A673 (cell line): Measurements from ENCODE around the gene SYT8.

Source experiments
- CTCF ChIP-seq: fragments of 300-800, 200-600 bp; sonication (generic); conservative IDR thresholded peaks from 2 replicates; pipeline ENCODE4 v1.5.1; 2017; ENCODE audit warnings: low read depth, mild to moderate bottlenecking, antibody characterized with exemption, low read length, moderate library complexity, mixed read lengths
- EZH2 ChIP-seq: fragments of 200-600 bp; sonication (generic); IDR thresholded peaks from 2 replicates; pipeline ENCODE4 v1.6.1; 2017; ENCODE audit warnings: borderline replicate concordance, low read depth, mild to moderate bottlenecking, mixed read lengths, antibody characterized with exemption, low read length; ENCODE audit not compliant: poor library complexity, severe bottlenecking

GRCh38 chr11:1805525-1805924, 29.3 kb upstream of the SYT8 start:
- no peak for TF ChIP-seq CTCF
- TF ChIP-seq EZH2: no peak
